Measurements from ENCODE around the gene BEST1.

Gene BEST1

DNA sequence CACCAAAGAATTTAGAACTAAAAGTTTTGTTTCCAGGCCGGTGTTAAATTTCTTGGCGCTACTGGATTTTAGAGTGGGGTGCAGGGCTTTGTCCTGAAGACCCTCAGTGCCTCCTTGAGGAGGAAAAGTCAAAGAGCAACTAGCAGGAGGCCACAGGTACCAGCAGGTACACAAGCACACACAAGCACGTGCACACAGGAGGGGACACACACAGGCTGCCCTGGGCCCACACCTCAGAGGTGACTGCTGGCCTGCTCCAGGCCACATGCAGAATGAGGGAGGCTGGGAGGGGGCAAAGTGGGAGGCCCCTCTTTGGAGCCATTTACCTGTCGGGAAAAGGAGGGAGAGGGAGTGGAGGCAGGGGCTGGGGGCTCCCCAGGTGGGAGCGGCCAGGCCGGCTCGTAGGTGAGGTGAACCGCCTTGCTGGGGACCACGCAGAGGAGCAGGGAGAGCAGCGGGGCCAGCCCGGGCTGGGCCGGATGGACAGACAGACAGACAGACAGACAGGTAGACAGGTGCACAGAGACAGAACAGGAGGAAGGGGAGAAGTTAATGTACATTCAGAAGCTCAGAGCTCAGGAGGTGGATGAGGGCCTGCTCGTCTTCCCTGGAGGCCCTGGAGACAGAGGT is 45.0 kb upstream of the BEST1 start:
- Histone ChIP-seq H3K27ac (no peak overlapping the region), H3K36me3 (no peaks in the 10 kb centered on the region), H3K4me3 (ENCODE audit: low read depth in 1 of 2, low read length in 1 of 2) (no peak overlapping the region), H3K4me1 (ENCODE audit: control insufficient read depth in 1 of 2, insufficient read depth in 1 of 2, low read depth in 1 of 2, low read length in 1 of 2) (no peaks in the 10 kb centered on the region), H3K27me3 (peaks cover 25% of the 10 kb centered on the region), H3K9me3 (no peaks in the 10 kb centered on the region)
- TF ChIP-seq, protein P1, sequence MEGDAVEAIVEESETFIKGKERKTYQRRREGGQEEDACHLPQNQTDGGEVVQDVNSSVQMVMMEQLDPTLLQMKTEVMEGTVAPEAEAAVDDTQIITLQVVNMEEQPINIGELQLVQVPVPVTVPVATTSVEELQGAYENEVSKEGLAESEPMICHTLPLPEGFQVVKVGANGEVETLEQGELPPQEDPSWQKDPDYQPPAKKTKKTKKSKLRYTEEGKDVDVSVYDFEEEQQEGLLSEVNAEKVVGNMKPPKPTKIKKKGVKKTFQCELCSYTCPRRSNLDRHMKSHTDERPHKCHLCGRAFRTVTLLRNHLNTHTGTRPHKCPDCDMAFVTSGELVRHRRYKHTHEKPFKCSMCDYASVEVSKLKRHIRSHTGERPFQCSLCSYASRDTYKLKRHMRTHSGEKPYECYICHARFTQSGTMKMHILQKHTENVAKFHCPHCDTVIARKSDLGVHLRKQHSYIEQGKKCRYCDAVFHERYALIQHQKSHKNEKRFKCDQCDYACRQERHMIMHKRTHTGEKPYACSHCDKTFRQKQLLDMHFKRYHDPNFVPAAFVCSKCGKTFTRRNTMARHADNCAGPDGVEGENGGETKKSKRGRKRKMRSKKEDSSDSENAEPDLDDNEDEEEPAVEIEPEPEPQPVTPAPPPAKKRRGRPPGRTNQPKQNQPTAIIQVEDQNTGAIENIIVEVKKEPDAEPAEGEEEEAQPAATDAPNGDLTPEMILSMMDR (IDR thresholded peaks at IDR 0.05): no peak

DNA sequence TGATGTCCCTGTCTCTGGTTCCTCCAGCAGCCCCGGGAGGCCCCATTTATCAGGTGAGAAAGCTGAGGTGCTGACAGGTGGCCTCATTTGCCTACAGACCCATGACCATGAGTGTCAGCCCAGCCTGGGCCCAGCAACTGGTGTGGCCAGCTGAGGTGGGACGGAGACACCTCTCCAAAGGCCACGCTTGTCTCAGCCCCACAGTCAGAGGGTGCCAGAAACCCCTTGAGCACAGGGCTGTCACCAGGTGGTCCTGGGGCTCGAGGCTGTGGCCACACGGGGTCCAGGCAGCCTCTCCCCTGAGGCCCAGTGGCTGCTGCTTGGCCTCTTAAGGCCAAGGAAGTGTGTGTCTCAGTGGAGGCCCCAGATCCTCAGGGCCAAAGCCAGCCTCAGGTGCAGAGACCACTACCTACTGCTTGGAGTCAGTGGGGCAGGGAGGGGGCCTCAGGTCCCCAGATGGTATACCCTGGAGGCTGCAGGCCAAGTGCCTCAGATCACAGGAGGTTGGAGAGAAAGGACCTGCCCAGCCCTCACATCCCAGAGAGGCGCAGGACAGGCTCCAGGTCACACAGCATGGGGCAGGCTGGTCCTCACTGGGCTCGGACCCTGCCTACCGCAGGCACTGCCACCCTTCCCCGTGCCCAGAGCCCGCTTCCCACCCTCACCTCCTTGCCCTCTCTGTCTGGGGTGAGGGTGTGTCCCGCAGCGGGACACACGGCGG is 44.2 kb upstream of the BEST1 start:
- Histone ChIP-seq H3K9me3 (no peaks in the 10 kb centered on the region), H3K27ac (no peak overlapping the region), H3K27me3 (peaks cover 25% of the 10 kb centered on the region), H3K4me3 (ENCODE audit: low read depth in 1 of 2, low read length in 1 of 2) (no peak overlapping the region), H3K4me1 (ENCODE audit: control insufficient read depth in 1 of 2, insufficient read depth in 1 of 2, low read depth in 1 of 2, low read length in 1 of 2) (peaks cover 1 to 3% of the 10 kb centered on the region in 2 experiments), H3K36me3 (no peaks in the 10 kb centered on the region)
- TF ChIP-seq, protein P1 (IDR thresholded peaks at IDR 0.05): no peak

DNA sequence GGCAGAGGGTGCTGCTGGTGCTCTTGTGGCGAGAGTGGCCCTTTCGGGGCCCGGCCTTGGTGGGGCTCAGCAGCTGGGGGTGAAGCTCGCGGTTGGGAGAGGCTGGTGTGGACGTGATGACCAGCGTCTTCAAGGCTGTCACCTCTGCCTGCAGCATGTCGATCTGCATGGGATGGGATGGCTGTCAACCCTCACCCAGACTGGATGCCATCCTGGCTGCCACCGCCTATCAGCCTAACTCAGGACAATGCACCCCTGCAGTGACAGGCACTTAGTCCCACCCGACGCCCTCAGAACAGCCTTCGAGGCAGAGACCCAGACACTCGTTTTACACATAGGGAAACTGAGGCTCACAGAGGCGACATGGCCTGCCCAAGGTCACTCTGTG is 43.6 kb upstream of the BEST1 start:
- no peak overlapping the region for H3K27ac ChIP-seq
- H3K4me1 ChIP-seq (ENCODE audit: control insufficient read depth in 1 of 2, insufficient read depth in 1 of 2, low read depth in 1 of 2, low read length in 1 of 2): peaks cover 7 to 9% of the 10 kb centered on the region in 2 experiments
- TF ChIP-seq, protein P1 (IDR thresholded peaks at IDR 0.05): no peak
- no peaks in the 10 kb centered on the region for H3K9me3 ChIP-seq
- no peaks in the 10 kb centered on the region for H3K36me3 ChIP-seq
- peaks cover 25% of the 10 kb centered on the region for H3K27me3 ChIP-seq
- H3K4me3 ChIP-seq (ENCODE audit: low read depth in 1 of 2, low read length in 1 of 2): no peak overlapping the region

DNA sequence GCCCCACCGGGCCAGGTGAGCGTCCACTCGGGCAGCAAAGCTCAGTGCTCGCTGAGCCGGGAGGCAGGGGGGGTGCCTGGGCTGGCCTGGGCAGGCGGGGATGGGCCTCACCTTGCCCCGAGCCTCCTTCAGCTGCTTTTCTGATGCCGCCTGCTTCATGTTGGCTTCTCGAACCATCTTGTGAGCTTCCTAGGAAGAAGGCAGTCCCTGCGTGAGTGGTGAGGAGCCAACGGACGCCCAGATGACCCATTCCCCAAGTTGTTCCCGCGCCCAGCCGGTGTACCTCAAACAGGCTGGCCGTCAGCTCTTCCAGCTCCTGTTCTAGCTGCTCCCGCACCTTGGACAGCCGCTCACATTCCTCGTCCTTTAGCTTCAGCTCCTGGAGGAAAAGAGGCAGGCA is 42.9 kb upstream of the BEST1 start:
- H3K9me3 ChIP-seq: no peaks in the 10 kb centered on the region
- H3K4me3 ChIP-seq (ENCODE audit: low read depth in 1 of 2, low read length in 1 of 2): no peak overlapping the region
- H3K27me3 ChIP-seq: peaks cover 25% of the 10 kb centered on the region
- TF ChIP-seq, protein P1 (IDR thresholded peaks at IDR 0.05): no peak
- H3K36me3 ChIP-seq: no peaks in the 10 kb centered on the region
- H3K4me1 ChIP-seq (ENCODE audit: control insufficient read depth in 1 of 2, insufficient read depth in 1 of 2, low read depth in 1 of 2, low read length in 1 of 2): peaks cover 14 to 17% of the 10 kb centered on the region in 2 experiments
- no peak overlapping the region for H3K27ac ChIP-seq

DNA sequence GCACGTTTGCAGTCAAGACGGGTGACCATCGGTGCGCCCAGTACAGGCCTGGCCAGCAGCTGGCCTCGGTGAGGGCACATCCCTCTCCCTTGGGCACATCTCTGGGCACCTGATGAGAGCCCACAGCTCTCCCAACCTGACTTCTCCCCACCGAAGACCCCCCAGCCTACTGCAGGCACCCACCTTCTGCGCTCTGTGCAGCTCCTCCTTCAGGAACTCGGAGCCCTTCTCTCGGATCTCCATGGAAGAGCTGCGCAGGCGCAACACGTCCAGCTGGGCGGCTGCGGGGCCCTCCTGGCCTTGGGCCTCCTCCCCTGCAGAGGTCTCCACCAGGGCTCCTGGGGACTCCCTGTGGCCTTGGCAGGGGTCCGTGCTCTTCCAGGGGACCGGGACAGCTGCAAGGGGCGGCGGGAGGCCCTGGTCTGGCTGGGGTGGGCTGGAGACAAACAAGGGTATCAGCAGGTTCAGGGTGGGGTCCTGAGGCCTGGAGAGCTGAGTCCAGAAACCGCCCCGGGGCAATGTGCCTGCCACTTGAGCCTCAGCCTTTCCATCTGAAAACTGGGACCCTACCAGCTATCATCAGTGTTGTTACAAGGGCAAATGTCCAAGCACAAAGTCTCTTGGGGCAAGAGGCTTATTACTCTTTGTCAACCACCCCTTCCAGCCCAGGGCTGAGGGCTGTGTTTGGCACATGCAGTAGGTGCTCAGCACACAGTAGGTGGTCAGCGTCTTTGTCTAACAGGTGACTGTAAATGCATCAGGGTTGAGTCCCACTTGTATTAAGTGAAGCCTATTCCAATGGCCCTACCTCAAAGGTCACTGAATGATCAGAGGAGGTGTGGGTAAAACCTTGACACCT is 42.1 kb upstream of the BEST1 start:
- Histone ChIP-seq H3K27me3 (peaks cover 25% of the 10 kb centered on the region), H3K4me3 (ENCODE audit: low read depth in 1 of 2, low read length in 1 of 2) (no peak overlapping the region), H3K36me3 (no peaks in the 10 kb centered on the region), H3K9me3 (no peaks in the 10 kb centered on the region), H3K4me1 (ENCODE audit: control insufficient read depth in 1 of 2, insufficient read depth in 1 of 2, low read depth in 1 of 2, low read length in 1 of 2) (peaks cover 23 to 25% of the 10 kb centered on the region in 2 experiments), H3K27ac (no peak overlapping the region)
- TF ChIP-seq, protein P1 (IDR thresholded peaks at IDR 0.05): no peak
